ENCODE results near the gene EIF2S3.

- TF ChIP-seq POLR2AphosphoS2 (IDR thresholded peaks at IDR 0.05; ENCODE audit: low read depth, low read length) (no peak), FIP1L1 (IDR thresholded peaks at IDR 0.05; ENCODE audit: borderline replicate concordance, insufficient read depth, low read depth, low read length) (no peak), ZNF430 (CRISPR knock-in tag; IDR thresholded peaks at IDR 0.05) (no peak), CTCF (CRISPR knock-in tag; IDR thresholded peaks at IDR 0.05) (no peak)
- TF ChIP-seq, protein P1, sequence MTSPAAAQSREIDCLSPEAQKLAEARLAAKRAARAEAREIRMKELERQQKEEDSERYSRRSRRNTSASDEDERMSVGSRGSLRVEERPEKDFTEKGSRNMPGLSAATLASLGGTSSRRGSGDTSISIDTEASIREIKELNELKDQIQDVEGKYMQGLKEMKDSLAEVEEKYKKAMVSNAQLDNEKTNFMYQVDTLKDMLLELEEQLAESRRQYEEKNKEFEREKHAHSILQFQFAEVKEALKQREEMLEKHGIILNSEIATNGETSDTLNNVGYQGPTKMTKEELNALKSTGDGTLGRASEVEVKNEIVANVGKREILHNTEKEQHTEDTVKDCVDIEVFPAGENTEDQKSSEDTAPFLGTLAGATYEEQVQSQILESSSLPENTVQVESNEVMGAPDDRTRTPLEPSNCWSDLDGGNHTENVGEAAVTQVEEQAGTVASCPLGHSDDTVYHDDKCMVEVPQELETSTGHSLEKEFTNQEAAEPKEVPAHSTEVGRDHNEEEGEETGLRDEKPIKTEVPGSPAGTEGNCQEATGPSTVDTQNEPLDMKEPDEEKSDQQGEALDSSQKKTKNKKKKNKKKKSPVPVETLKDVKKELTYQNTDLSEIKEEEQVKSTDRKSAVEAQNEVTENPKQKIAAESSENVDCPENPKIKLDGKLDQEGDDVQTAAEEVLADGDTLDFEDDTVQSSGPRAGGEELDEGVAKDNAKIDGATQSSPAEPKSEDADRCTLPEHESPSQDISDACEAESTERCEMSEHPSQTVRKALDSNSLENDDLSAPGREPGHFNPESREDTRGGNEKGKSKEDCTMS (CRISPR knock-in tag; conservative IDR thresholded peaks at IDR 0.05) = no peak
- TF ChIP-seq, protein P2, sequence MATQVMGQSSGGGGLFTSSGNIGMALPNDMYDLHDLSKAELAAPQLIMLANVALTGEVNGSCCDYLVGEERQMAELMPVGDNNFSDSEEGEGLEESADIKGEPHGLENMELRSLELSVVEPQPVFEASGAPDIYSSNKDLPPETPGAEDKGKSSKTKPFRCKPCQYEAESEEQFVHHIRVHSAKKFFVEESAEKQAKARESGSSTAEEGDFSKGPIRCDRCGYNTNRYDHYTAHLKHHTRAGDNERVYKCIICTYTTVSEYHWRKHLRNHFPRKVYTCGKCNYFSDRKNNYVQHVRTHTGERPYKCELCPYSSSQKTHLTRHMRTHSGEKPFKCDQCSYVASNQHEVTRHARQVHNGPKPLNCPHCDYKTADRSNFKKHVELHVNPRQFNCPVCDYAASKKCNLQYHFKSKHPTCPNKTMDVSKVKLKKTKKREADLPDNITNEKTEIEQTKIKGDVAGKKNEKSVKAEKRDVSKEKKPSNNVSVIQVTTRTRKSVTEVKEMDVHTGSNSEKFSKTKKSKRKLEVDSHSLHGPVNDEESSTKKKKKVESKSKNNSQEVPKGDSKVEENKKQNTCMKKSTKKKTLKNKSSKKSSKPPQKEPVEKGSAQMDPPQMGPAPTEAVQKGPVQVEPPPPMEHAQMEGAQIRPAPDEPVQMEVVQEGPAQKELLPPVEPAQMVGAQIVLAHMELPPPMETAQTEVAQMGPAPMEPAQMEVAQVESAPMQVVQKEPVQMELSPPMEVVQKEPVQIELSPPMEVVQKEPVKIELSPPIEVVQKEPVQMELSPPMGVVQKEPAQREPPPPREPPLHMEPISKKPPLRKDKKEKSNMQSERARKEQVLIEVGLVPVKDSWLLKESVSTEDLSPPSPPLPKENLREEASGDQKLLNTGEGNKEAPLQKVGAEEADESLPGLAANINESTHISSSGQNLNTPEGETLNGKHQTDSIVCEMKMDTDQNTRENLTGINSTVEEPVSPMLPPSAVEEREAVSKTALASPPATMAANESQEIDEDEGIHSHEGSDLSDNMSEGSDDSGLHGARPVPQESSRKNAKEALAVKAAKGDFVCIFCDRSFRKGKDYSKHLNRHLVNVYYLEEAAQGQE (IDR thresholded peaks at IDR 0.05; ENCODE audit: borderline replicate concordance in 1 of 2, low read depth in 1 of 2, low read length in 2 of 2) = no peak
Observed at GRCh38 chrX:24025741-24026403, 28.9 kb upstream of the EIF2S3 start.
